HG03280 (cell line): ENCODE measurements around the gene FBXO45.
"Not testable (repeated sequence)": the region's sequence is repeated elsewhere in the genome, so short reads cannot be mapped to it uniquely, and the experiment has no call there.

ENCODE experiments used
- ATAC-seq: cut with Tn5 transposase; IDR thresholded peaks from one replicate; pipeline ENCODE4 v1.9.1; 2021; ENCODE audit warnings: mild to moderate bottlenecking, moderate library complexity; ENCODE audit not compliant: unreplicated experiment

FBXO45 gene

DNA sequence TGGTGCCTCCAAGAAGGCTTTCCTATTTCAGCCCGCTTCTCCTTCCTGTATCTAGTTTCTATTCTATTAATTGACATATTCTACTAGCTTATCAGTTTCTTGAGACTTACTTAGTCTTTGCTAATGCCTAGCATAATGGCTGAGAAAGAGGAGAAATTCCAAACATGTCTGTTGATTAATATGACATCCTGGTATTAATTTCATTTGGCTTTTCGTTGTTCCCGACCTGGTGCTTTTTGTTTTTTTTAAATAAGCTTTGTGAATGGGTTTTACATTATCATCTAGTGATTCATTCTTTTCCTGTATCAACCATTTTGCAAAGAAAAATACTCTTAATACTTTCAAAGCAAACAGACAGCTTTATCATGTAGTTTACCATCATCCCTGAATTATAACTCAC, 13.2 kb upstream of the FBXO45 start:
- ATAC-seq: no peak

DNA sequence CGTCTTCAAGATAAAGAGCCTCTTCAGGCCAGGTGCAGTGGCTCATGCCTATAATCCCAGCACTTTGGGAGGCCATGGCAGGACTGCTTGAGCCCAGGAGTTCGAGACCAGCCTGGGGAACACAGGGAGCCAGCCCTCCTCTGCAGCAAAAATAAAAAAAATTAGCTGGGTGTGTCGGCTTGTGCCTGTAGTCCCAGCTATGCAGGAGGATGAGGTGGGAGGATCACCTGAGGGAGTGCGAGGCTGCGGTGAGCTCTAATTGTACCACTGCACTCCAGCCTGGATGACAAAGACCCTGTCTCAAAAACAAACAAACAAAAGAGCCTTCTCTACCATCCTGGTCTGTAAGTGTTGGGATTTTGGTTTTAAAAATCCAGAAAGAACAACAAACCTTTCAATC, 11.2 kb upstream of the FBXO45 start:
- no peak for ATAC-seq

DNA sequence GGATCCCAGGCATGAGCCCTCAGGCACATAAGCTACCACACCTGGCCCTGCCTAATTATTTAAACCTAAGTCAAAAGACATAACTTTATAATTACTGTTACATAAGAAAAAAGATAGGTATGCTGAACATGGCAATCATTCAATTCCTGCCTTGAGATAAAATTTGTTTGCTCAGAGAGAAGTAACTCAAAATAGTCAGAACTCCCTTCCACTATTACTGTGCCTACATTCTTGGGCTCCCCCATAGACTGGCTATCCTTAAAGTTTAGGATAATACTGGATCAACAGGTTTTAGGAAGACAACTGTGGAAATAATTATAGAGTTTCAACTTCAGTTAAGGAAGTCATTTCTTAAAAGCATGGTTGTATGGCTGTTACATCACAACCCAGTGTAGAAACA, 10.0 kb upstream of the FBXO45 start:
- no peak for ATAC-seq

DNA sequence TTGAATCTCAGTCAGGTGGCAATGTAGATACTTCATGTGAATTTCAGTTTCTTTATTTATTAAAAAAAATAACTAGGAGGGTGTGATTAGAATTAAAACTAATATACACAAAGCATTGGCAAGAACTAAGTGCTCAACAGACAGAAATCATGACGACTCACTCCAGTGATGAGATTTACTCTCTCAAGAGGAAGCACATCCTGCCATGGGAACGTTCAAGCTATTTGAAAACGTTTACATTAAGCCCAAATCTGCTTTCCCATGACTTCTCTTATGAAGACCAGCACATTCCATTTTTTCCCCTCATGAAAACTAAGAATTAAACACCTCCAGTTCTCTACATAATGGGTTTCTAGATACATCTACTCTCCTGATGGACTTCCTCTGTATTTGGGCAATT, 8.6 kb upstream of the FBXO45 start:
- no peak for ATAC-seq

DNA sequence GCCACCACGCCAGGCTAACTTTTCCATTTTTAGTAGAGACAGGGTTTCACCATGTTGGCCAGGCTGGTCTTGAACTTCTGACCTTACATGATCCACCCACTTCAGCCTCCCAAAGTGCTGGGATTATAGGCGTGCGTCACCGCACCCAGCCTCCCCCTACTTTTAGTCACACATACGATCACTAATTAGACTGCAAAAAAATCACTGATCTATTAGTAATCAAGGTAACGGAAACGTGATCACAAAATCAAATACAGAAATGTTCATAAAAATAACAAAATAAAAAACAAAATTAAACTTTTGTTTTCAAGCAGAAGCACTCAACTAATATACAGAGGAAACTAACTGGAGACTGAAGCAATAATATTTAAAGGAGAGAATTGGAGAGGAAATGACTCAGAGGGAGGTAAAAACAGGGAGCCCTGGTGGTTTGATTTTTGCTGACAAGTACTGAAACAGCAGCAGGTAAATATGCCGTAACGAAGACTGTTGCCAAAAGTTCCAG, 4.7 kb upstream of the FBXO45 start:
- ATAC-seq: no peak

DNA sequence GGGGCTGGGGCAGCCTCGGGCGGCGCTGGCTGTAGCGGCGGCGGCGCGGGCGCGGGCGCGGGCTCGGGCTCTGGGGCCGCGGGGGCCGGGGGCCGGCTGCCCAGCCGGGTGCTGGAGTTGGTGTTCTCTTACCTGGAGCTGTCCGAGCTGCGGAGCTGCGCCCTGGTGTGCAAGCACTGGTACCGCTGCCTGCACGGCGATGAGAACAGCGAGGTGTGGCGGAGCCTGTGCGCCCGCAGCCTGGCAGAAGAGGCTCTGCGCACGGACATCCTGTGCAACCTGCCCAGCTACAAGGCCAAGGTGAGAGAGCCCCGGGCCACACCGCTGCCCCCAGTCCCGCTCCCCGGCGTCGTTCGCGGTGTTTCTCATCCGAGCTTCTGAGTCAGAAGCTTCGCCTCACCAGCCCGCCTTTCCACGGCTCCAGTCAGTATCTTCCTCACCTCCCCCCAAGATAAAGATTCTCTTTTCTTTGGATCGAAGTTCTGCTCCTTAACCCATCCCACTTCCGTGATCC, 600 bp downstream of the FBXO45 start:
- ATAC-seq: peak; percentile 43

DNA sequence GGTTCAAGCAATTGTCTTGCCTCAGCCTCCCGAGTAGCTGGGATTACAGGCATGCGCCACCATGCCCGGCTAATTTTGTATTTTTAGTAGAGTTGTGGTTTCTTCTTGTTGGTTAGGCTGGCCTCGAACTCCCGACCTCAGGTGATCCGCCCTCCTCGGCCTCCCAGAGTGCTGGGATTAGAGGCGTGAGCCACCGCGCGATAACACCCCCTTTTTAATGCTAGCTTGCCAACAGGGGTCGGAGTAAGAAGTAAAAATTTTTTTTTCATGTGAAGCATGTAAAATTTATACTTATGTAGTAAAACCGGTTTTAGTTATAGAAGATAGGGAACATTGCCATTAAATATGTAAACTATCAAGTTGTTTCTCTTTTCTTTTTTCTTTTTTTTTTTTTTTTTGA, 1.9 kb downstream of the FBXO45 start:
- ATAC-seq: not testable (repeated sequence)

DNA sequence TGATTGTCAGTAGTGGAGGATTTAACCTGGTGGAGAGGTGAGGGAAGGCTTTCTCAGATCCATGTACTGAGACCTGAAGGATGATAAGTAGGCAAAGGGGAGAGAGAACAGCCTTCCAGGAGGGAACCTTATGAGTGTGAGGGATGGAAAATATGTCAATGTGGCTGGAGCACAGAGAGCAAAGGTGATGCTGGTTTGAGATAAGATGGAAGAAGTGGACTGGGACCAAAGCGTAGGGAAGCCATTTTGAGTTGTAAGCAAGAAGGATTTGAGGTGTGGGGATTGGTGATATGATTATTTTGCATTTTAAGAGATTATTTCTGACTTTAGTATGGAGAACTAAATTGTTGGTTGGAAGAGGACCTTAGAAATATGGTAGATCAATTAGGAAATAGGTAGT, 3.9 kb downstream of the FBXO45 start:
- no peak for ATAC-seq

DNA sequence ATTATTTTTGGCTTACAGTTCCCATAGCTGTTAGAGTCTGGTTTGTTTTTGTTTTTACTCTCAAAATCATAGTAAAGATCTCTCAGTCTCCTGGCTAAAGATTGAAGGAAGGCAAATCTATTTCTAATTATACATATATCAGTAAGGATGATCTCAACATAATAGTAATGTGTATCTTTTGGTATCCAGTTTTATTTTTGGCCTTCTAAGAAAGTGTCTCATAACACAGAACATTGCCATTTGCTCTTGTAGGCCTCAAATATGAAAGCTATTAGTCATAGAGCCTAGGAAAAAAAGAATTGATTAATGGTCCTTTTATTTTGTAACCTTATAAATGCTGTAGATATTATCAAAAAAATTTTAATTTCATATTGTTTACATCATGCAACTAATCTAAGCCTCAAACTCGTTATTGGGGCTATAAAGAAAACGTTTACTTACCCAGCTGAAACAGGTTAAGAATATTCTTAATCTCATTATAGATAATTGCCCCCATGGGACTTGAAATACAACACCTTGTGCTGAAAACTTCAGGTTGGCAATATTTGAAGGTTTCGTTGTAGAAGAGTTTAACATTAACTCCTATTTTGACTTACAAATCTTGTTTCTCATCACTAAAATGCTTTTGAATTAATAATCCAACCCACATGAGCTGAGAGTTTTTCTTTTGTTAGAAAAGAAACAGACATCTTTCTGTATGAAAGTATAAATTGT, 16.7 kb downstream of the FBXO45 start:
- ATAC-seq: no peak

DNA sequence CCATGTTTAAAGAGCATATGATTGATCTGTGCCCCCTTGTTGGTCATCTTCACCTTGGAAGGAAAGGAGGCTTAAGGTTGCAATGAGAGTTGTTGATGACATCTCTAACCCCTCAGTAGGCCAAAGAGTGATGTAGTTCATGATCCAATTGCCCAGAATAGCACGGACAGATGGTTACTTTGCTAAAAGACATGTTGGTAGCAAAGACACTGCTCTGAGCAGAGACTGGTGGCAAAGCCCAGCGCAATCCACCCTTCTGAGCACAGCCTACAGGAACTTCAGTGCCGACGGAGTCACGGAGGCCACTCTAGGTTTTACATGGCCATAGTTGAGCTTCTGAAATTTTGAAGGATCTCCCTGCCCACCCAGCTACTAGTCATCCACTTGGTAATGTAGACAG, 21.8 kb downstream of the FBXO45 start:
- no peak for ATAC-seq

DNA sequence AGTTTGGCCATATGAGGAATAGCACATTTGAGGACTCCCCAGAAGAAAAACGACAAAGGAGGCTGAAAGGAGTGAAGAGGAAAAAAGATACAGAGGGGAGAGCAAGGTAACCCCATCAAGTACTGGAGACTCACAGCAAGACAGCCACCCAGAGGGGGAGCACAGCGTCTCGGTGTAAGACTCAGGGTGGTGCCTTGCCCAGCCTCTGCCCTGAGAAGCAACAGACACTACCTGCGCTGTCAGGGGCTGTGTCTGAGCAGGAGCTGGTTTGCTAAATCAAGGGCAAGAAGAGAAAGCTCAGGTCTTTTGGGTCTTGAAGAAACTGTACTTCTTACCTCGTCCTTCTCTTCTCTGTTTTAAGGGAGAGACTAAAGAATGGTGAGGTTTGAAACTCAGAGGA, 27.9 kb downstream of the FBXO45 start:
- ATAC-seq: no peak

DNA sequence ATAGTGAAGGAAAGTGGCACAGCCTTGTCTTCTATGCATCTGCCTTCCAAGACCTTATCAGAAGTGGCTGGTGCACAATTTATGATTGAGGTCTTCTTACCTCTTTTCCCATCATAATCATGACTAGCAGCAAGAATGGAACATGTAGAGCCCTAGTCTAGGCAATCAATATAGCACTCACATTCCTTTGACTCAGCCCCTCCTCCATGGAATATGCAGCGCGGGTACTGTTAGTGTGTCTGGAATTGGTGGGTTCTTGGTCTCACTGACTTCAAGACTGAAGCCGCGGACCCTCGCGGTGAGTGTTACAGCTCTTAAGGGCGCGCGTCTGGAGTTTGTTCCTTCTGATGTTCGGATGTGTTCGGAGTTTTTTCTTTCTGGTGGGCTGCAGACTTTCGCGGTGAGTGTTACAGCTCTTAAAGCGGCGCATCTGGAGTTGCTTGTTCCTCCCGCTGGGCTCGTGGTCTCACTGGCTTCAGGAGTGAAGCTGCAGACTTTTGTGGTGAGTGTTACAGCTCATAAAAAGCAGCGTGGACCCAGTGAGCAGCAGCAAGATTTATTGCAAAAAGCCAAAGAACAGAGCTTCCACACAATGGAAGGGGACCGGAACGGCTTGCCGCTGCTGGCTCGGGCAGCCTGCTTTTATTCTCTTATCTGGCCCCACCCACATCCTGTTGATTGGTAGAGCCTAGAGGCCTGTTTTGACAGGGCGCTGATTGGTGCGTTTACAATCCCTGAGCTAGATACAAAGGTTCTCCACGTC, 29.7 kb downstream of the FBXO45 start:
- not testable (repeated sequence) for ATAC-seq

DNA sequence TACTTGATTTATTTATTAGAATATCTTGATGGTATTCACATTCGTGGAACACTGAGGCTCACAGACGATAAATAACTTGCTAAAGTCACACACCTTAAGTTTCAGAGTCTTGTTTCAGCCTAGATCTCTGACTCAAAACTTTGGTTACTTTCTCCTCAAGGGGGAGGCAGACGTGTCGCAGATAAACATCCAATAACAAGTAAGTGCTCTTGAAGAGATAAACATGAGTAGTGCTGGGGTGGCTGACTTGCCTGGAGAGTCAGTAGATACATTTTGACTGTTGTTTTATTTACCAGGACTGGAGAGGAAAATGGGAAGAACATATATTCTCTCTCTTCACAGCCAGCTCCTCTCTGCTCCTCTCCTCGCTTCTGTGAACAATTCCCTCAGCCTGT, 31.3 kb downstream of the FBXO45 start:
- no peak for ATAC-seq

DNA sequence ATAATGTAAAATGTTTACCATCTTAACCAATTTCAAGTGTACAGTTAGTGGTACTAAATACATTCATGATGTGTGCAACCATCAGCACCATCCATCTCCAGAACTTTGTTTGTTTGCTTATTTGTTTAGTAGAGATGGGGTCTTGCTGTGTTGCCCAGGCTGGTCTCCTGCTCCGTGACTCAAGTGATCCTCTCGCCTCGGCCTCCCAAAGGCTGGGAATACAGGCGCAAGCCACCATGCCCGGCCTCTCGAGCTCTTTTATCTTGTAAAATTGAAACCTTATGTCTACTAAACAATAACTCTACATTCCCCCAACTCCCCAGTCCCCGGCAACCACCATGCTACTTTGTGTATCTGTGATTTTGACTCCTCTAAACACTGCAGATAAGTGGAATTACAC, 31.9 kb downstream of the FBXO45 start:
- no peak for ATAC-seq

DNA sequence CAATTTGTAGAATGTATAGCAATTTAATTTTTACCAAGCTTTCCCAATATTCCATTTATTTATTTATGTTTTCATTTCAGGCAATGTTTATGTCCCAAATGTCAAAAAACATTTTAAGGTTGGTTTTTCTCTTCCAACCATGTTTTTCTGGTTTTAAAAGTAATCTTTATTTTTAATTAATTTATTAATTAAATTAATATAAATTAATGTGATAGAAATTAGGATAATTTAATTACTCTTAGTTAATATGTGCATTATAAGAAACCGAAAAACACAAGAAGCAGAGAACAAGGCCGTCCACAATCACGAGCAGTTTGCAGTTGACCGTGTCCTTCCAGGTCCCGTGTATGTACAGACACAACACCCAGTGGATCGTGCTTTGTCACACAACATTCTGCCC, 34.2 kb downstream of the FBXO45 start:
- ATAC-seq: no peak

DNA sequence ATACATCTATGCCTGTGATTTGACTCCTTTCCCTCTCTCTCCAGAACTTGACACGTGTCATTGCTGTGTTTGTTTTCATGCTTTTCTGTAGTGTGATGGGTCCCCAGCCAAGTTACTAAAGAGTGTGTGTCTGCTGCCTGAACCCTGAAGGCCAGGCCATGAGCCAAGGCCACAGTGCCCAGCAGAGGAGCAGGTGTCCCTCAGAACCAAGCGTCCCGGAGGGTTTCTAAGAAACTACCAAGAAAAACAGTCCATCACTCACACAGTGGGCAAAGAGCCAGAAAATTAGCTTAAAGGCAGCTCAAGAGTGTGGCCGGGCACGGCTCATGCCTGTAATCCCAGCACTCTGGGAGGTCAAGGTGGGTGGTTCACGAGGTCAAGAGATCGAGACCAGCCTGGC, 35.2 kb downstream of the FBXO45 start:
- ATAC-seq: no peak

DNA sequence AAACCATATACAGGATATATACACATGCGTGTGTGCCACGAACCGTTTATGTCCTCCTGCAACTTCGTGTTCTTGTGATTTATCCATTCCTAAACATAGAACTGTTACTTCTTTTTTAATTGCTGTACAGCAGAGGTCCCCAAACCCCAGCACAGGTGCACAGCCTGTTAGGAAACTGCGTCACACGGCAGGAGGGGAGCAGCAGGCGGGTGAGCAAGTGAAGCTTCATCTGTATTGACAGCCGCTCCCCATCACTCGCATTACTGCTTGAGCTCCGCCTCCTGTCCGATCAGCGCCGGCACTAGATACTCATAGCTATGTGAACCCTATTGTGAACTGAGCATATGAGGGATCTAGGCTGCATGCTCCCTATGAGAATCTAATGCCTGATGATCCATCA, 36.1 kb downstream of the FBXO45 start:
- ATAC-seq: no peak

DNA sequence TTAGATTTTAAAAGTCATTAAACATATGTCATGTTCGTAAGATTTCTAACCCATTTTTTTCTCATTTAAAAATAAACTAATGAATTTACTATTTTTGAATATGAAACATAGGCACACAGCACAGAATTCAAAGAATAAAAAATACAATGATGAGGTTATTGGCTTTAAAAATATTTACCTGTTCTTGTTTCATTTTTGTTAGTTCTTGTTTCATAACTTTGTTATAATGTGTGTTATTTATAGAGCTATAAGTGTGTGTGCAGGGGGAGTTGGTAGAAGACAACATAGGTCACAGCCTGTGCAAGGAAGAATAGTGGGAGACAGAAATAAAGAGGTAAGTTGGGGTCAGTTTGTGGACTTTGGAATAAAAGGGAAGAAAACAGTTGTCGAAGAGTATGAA, 40.2 kb downstream of the FBXO45 start:
- ATAC-seq: no peak

DNA sequence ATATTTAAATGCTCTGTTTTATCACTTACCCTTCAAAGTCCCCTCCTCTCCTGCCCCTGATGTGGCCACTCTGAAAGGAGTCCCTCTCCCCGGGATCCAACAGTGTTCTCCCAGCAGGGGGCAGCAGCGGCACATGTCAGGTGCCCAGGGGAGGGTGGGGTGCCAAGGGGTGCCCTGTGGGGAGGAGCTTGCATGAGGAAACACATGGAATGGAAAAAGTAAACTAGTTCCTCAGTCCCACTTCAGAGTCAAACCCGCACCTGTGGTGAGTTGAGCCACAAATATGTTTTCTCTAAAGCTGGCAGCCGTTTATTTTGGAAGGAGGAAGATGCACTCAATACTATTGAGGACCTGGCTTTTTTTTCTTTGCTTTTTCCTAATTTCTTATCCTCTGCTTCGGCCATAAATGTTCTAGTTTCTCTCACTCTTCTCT, 40.9 kb downstream of the FBXO45 start:
- peak; percentile 87 for ATAC-seq

DNA sequence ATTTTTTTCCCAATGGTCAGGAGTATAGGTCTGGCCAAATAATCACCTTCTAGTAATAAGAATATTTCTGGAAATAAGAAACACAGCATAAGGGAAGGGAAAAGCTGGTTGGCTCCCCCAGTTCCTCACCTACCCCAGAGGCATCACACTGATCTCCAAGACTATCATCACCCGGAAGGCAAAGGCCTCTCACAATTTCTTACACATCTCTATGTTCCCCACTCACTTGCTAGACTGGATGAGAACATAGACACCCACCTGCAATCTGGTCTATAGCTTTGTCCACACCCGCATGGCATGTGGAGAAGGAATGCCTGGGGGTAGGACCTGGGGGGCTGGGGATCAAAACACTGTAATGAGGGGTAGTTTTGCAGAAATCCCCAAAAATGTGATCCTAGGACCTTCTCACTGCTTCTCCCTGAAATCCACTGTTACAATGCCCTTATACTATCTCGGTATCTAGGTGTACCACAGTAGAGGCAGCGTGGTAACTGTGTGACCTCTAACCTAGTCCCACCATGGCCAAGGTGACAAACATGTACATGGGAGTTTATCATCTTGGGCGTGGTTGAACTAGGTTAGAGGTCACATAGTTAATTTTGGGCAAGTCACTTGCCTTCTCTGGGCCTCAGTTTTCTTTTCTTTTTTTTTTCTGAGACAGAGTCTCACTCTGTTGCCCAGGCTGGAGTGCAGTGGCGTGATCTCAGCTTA, 41.5 kb downstream of the FBXO45 start:
- no peak for ATAC-seq

DNA sequence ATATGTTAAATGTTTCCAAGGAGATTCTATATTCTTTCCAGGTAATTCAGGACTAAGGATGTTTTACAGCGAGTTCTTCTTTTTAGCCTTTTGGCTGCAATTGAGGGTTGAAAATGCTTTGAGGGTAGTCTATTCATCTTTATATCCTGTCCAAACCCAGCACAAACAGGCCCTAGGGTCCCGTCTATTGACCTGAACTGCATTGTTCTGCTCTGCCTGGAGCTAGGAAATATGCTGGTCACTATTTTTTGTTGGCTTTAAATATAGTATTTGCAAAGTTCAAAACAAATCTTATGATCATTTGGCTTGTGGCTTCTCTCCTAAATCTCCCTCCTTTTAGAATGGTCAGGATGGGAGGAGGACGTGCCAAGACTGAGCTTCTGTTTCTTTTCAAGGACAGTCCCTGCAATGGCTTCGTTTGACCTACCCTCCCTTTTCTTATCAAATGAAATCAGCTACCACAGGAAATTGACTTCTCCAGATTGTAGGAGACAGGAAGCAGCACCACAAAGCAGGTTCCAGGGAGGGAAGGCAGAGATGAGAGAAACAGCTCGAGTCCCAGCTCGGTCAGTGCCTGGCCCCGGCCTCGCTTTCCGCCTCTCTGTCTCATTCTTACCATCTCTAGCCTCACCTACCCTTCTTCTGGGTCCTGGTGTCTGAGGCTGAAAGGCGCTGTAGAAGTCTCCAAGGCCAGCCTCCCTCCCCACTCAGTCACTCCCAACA, 43.5 kb downstream of the FBXO45 start:
- ATAC-seq: no peak
